GM18502 (cell line): ENCODE results near the gene CD180.

ENCODE experiments used
- ATAC-seq: cut with Tn5 transposase; IDR thresholded peaks from one replicate; pipeline ENCODE4 v1.9.1; 2021; ENCODE audit warnings: mild to moderate bottlenecking; ENCODE audit not compliant: unreplicated experiment, poor library complexity

Gene CD180

DNA sequence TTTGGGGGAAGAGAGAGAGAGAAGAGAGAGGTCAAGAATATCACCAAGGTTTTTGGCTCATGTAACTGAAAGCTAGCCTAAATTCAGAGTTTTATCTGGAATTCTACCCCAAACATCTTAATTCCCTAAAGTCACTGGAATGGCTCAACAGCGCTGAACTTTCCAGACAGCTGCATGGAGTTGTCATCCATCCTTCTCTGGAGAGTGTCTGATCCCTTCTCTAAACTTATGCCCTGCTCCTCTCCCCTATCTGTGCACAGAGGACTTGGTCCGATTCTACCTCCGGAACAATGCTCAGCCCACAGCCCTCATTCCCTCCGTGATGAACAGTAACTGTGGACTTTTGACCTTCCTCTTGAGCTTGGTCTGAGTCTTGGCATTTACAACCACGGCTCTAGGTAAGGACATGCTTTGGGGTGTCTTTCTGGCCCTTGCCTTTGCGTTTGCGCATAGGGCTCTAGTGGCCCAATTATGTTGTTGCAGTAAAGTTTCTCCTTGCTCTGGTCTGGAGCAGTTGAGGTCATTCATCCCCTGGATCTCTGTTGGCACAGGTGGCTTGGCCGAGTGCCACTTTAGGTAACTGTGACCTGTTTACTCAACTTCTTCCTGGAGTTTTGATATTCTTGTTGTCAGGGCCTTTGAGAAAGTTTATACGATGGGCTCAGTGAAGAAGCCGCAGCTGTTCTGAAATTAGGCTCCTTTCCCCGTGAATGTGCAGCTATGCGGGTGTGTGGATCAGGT, 18.3 kb upstream of the CD180 start:
- no peak for ATAC-seq

DNA sequence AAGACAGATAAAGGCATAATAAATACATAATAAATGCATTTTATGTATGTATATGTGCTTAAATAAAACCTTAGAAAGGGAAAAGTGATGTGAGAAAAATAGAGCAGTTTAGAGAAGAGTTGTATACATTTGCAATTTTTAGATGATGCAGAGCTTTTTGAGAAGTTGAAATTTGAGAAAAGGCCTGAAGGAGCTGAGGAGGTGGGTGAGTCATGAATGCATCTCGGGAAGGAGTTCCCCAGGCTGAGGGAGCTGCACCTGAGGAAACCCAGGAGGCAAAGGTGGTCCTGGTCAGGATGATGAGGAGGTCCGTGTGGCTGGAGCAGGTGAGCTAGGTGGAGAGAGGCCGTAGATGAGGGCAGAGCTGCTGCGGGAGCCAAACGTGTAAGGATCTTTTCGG, 17.4 kb upstream of the CD180 start:
- ATAC-seq, result no peak

DNA sequence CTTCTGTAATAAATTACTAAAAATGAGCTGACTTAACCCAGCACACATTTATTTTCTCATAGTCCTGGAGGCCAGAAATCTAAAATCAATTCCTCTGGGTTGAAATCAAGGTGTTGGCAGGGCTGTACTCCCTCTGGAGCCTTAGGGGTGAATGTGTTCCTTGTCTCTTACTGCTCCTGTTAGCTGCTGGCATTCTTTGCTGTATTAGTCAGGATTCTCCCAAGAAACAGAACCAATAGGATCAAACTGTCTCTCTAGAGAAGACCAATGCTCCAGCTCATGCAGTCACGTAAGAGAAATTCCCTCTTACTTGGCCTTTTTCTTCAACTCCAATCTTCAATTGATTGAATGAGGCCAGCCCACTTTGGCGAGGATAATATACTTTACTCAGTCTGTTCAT, 15.3 kb upstream of the CD180 start:
- no peak for ATAC-seq

- peak; percentile 24 for ATAC-seq
These were observed 12.7 kb upstream of the CD180 start for GRCh38 chr5:67209141-67209771.

- no peak for ATAC-seq
These were observed 11.8 kb upstream of the CD180 start for GRCh38 chr5:67208403-67208802.

DNA sequence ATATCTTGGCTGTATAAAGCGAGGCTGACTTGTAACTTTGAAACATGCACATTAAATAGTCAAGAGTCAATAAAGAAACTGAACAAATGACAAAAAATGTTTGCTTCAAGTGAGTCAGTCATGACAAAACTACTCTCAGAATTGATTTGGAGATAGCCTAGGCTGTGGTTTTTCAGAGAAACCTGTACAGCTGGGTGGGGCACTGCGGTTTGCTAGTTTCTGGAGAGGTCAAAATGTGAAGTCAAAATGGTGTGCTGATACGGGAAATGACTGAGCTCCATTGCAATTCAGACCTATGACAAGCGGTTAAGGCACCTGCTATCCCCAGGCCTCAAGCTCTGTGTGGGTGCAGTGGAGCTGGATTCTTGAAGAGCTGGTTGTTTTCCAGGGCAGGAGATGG, 10.3 kb upstream of the CD180 start:
- peak; percentile 86 for ATAC-seq

GRCh38 chr5:67206461-67206860, 9.9 kb upstream of the CD180 start:
- ATAC-seq, result peak; percentile 34

DNA sequence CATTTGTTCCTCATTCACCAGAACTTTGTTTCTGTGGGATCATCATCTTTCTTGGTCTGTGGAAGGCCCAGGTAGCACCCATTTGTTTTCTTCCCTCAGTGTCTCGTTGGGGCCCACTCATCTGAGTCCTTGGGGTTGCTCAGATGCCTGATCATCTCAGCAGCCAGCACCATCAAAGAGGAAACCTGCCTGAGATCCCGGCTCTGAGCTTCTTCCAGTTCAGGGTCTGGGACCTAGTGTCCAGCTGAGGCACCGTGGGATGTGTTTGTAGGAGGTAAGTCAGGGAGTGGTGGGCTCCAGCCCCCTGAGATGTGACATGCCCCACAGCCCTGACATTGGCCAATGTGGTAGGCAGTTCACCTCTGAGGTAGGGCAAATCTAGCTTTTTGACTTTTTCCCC, 9.4 kb upstream of the CD180 start:
- ATAC-seq, result no peak

DNA sequence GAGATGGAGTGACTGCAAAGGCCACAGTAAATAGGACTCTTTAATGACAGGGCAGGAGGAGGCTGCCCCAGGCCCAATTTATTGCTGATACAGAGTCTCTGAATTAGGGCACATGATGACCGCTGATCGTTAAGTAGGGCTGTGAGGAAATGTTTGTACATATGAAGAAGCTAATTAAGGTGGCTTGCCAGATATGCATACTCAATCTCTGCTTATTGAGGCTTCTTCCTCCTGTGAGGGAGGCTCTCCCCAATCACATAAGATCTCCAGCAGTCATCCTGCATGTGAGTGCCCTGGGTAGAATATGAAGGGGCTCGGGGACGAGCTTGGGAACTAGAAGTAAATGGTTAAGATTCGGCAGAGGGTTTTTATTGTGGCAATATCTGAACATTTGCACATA, 8.2 kb upstream of the CD180 start:
- ATAC-seq, result no peak

GRCh38 chr5:67203701-67204074, 7.1 kb upstream of the CD180 start:
- ATAC-seq, result no peak

DNA sequence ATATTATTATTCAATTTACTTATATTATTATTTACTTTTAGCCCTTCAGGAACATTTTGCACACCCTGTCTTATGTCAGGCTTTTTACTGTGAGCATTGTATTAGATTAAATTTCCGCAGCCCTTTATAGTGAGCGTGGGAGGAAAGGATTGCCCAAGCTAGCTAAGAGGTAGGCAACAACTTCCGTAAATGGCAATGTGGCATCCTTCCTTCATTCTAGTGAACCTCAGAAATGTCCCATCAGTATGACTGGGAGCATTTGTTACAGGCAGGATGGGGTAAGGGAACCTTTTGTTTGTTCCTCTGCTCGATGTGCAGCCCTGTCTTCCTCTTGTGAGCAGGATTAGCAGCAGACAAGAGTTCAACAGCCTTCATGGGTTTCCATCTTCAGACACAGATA, 6.2 kb upstream of the CD180 start:
- no peak for ATAC-seq

DNA sequence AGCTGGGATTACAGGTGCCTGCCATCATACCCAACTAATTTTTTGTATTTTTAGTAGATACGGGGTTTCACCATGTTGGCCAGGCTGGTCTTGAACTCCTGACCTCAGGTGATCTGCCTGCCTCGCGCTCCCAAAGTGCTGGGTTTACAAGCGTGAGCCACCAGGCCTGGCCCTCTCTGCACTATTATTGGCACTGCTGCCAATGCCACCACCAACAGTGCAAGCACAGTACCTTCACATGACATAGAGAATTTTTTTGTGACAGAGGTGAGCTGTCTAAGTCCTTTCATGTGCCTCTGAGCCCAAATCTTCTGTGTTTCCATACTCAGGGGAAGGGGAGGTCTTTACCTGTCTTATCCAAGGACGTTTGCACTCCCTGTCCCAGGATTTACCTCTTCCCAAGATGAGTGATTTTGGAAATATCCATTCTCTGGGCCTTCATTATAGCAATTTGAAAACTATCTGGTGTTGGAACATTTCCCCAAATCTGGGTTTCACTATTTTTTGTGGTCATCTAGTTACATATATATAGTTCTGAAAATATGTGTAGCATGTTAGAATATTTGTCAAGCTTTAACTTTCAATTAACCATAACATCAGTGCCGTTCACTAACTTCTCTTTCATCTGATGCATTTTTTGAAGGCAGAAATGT, 5.4 kb upstream of the CD180 start:
- ATAC-seq, result no peak

- peak; percentile 32 for ATAC-seq
These were observed 4.4 kb upstream of the CD180 start for GRCh38 chr5:67200809-67201562.

- no peak for ATAC-seq
These were observed 3.3 kb upstream of the CD180 start for GRCh38 chr5:67199859-67200258.

DNA sequence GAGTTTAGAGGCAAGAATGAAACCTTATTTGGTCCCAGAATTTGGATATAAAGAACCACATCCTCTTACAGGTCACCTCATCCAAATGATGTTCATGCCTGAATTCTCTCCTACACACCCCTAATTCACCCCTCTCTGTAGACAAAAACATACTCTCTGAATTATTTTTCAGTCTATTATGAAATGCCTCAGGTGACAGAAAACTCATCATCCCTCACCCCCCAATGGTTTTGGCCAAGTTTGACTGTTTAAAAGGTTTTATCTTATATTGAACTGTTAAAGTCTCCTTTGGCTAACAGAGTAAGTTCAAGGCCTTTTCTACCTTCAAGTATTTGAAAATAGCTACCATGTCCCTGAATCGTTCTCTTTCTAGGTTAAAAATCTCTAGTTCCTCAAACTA, 2.3 kb upstream of the CD180 start:
- no peak for ATAC-seq

DNA sequence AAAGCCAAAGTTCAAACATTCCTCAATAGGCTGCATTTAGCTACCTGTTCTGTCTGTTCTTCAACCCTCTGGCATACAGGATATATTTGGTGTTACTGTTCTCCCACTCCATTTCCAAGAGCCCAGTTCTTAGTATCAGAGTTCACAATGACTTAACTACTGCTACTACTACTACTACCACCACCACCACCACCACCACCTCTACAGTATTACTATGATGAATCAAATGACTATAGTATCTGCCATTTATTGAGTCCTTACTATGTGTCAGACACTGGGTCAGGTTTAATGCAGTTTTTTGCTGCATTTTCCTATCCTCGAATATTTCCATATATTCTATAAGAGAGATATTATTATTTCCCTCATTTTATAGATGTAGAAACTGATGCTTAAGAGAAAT, 937 bp upstream of the CD180 start:
- ATAC-seq, result no peak

- no peak for ATAC-seq
These were observed 958 bp downstream of the CD180 start for GRCh38 chr5:67195406-67196275.

GRCh38 chr5:67194166-67194565, 2.4 kb downstream of the CD180 start:
- ATAC-seq, result no peak

DNA sequence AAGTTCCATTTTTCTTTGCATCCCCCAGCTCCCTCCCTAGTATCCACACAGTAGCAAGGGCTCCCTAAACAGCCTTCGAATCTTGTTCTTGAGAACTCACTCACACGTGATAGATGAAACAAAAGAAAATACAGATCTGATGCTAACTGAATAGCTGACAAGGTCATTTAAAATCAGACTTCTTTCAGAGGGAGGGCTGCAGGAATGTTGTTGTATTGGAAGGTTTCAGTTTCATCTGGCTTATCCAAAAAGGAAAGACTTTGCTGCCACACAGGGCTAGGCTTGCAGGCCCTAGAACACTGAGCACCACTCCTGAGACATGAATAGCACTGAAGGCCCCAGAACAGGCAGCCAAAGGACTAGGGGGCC, 3.2 kb downstream of the CD180 start:
- ATAC-seq, result no peak

DNA sequence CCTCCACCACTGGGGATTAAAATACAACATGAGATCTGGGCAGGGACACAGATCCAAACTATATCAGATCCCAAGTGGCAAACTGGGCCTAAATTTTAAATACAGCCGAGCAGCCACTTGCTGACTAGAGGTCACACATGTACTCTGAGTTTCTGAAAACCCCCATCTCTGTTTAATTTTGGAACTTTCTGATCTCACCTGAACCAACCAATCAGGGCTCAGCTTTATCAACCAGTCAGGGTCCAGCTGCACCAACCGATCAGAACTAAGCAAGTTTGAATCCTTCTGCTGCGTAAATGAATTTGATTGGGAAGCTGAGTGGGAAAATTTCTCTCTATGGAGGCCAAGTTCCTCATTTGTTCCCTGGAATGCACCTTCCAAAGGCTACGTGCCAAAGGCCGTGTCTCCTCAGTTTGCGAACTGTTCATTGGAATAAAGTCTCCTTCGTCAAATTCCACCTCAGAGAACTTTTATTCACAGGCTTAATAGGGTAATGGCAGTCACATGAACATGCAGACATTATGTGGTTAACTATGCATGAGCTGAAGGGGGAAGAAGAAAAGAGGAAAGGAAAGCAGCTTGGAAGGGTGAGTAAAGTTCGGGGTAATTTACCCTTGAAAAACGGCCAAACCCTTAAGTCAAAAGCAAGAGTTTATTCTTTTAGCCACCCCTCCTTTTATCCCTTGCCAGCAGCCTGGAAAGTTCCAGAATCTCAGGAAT, 3.7 kb downstream of the CD180 start:
- peak; percentile 42 for ATAC-seq
